Dermis blood vessel endothelial cell (primary cell): ENCODE results near the gene MAGIX. TPM values are rescaled to one million over a fixed set of nuclear protein-coding genes. Genes with fewer than 3 reads are reported as not detected.
"Not testable (repeated sequence)": the region's sequence is repeated elsewhere in the genome, so short reads cannot be mapped to it uniquely, and the experiment has no call there.

Experiments used
- DNase-seq: peaks from one replicate; pipeline ENCODE4 v3.0.0; 2010
- total RNA-seq: library from RNA; depleted of rRNA; stranded (reverse); fragments of >200 nt; gene quantifications from 2 replicates; pipeline ENCODE4 v1.2.3, GENCODE V29; 2014

The MAGIX gene
- total RNA-seq, 1 donor from 2014 or later: 0.68 TPM

DNA sequence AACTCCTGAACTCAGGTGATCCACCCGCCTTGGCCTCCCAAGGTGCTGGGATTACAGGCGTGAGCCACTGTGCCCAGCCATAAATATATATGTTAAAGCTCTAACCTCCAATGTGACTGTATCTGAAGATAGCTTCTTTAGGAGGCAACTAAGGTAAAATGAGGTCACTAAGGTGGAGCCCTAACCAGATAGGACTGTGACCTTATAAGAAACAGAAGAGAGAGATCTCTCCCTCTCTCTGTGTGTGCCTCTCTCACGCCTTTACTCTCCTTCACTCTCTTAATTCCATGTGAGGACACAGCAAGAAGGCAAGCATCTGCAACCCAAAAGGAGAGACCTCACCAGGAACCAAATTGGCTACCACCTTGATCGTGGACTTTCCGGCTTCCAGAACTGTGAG lies 926 bp upstream of the MAGIX start:
- DNase-seq: no peak

DNA sequence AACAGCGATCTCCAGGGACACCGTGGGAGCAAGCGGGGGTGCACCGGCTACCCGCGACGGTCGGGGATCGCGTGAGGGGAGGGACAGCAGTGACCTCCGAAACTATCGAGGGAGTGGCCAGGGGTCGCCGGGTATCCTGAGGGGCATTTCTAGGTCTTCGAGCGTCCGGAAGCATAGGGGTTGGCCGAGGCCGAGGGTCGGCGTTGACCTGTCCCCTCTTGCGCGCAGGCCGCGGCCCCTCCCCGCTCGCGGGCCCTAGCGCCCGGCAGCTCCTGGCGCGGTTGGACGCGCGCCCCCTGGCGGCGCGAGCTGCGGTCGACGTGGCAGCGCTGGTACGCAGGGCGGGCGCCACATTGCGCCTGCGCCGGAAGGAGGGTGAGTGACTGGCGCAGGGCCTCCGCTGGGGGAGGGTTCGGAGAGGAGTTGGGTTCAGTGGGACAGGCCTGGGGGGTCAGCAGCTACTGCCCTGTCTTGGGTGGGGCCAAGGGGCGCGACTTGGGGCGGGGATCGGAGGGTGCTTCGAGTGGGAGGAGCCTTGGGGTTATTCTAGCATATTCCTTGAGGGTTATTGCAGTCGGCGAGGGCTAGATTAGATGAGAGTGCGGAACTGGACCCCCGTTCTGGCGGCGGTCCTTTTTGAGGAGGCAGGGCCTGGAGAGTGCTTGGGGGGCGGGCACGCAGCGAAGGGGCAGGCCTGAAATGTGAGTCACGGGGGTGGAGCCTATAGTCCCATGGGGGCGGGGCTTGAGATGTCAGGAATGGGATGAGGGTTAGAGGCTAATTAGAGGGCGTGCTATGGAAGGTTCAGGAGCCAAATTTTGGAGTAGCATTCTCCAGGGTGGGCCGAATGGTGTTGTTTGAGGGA lies 1.2 kb downstream of the MAGIX start:
- DNase-seq: peak; percentile 88

DNA sequence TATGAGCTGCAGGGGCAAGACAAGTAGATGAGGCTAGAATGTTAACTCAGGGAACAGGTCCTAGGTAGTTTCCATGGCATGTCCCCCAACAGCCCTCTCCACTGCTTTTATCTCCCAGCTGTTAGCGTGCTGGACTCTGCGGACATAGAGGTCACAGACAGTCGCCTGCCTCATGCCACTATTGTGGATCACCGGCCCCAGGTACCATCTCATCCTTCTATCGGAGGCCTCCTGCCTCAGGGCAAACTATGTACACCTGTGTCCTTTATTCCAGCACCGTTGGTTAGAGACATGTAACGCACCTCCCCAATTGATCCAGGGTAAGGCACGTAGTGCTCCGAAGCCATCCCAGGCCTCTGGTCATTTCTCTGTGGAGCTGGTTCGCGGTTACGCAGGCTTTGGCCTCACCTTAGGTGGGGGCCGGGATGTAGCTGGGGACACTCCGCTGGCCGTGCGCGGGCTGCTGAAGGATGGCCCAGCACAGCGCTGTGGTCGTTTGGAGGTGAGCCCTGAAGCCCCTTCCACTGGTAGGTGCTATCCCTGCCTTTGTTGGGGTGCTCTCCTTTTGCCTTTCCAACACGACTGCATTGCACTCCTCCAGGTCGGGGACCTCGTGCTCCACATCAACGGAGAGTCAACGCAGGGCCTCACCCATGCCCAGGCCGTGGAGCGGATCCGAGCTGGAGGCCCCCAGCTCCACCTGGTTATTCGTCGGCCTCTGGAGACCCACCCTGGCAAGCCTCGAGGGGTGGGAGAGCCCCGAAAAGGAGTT lies 2.2 kb downstream of the MAGIX start:
- no peak for DNase-seq

GRCh38 chrX:49165901-49166881 lies 3.6 kb downstream of the MAGIX start:
- DNase-seq: peak; percentile 88

DNA sequence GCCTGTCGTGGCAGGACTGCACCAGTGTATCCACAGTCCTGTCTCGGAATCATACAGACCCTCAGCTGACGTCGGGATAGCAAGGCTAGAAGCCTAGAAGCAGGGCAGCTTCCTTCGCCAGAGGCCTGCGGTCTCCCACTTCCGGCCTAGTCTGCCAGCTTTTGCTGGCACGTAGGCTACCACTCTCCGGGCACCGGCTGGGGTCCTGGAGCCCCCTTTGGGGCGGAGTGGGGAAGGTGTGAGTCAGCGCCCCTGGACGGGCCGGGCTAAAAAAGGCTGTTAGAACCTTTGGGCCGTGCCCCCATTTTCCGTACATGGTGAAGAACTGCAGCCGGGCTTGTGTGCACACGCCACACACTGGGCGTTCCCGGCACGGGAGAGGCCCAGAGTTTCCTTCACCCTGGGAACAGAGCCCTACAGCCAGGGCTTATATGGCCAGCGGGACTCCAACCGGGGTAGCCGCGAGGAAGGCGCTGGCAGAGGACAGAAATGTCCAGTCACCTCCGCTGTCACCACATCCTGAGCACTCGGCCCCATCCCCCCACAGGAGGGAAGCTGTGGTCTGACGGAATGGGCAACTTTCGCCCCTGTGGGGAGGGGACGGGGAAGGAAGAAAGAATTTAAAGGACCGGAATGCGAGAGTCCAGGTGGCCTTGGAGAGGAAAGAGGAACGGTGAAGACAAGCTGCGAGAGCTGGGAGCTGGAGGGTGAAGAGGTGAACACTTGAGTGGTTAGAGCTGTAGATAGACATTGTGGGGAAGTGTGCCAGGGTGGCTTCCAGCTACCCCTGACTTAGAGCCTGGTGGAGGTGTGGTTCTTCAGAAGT lies 4.6 kb downstream of the MAGIX start:
- peak; percentile 63 for DNase-seq

- DNase-seq: no peak
These were observed 5.2 kb downstream of the MAGIX start for GRCh38 chrX:49167740-49168108.

DNA sequence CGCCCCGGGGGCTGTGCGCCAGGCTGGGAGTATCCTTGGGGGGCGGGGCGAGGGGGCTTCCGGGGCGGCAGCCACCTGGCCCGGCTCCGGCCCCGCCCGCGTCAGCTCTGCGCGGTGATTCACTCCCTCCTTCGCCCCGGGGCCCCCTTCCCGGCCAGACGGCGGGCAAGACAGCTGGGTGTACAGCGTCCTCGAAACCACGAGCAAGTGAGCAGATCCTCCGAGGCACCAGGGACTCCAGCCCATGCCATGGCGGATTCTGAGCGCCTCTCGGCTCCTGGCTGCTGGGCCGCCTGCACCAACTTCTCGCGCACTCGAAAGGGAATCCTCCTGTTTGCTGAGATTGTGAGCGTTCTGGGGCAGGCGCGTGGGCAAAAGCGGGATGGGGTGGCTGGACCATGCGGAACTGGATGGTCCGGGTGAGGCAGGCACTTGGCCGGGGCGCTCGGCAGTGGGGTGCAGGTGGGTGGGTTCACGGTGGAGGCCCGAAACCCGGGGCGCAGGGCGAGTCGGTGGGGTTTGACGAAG lies 9.3 kb downstream of the MAGIX start, which contains the start of gene PLP2:
Gene PLP2, plus strand, starts transcription at position 147 of the 528 bp plus-strand sequence. Its CDS starts 103 bp downstream, at position 250.
- peak; percentile 56 for DNase-seq

DNA sequence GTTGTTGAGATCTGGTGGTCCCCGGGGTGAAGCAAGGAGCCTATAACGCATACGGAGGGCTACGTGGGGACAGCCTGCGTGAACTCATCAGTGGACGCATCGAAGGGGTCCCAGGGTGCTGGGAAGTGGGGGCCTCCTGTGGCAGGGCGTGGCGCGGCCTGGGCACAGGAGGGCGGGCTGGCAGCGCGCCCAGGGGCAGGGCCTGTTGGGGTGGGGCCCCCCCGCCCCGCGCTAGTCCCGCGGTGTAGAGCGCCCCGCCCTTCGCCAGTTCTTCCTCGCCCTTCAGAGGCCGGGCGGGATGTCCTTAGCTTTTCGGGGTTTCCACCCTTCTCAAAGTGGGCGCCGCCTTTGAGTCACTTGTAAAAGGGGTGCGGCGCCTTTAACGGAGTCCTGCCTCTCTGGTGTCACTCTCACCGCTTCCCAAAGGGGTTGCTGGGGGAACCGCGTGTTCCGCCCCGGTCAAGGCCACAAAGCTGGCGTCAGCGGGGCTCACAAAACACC lies 9.8 kb downstream of the MAGIX start:
- peak; percentile 47 for DNase-seq

DNA sequence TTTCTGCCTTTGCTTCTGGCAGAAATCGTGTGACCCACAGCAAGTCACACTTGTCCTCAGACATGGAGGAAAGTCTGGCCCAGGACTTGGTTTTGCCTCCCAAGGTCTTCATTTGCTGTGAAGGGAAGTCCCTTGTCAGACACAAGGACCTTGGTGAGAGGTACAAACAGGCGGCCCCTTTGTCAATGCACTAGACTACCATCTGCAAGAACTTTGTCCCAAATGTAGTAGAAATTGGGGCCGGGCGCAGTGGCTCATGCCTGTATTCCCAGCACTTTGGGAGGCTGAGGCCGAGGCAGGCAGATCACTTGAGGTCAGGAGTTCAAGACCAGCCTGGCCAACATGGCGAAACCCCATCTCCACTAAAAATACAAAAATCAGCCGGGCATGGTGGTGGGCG lies 11.0 kb downstream of the MAGIX start:
- not testable (repeated sequence) for DNase-seq

GRCh38 chrX:49174723-49175122 lies 12.2 kb downstream of the MAGIX start:
- DNase-seq: no peak

- DNase-seq: no peak
These were observed 13.1 kb downstream of the MAGIX start for GRCh38 chrX:49175435-49176274.

- no peak for DNase-seq
These were observed 14.1 kb downstream of the MAGIX start for GRCh38 chrX:49176421-49177326.

GRCh38 chrX:49177338-49177833 lies 14.8 kb downstream of the MAGIX start:
- no peak for DNase-seq

DNA sequence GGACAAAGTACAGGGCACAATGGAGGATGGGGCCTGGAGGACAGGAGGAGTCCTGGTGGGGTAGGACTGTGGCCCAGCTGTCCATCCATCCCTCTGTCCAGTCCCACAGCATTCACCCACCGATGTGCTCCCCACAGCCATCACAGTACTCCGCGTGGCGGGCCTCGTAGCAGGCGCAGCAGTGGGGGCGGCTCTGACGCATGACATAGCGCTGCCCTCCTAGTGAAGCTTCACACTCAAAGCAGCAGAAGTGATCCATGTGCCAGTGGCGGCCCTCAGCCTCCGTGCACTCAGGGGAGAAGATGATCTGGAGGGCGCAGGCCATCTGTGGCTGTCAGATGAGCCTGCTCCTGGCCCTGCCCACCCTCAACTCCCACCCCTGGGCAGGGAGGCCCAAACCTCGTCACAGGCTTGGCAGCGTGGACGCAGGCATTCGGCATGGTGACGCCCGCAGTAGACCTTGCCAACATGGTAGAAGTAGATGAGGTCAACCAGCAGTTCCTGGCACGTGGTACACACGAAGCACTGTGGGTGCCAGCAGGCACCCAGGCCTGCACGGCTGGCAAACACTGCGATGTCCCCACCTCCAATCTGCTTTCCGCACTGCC lies 15.4 kb downstream of the MAGIX start:
- DNase-seq: no peak

DNA sequence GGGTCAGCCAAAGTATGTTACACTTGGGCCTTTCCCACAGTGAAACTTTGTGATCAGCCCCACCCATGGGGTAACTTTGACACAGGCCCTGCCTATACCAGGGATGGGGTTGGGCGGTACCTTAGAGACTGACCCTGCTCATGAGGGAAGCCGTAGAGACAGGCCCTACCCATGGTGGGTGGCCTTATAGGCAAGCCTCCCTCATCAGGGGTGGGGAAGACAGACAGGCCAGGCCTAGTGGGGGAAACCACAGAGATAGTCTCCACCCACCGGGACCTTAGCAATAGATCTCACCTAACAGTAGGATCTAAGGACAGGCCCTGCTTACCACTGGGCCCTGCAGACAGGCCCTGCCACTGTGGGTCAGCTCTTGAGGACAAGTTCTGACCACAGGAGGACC lies 16.0 kb downstream of the MAGIX start:
- no peak for DNase-seq

GRCh38 chrX:49179358-49179757 lies 16.8 kb downstream of the MAGIX start:
- DNase-seq: no peak

- DNase-seq: no peak
These were observed 21.2 kb downstream of the MAGIX start for GRCh38 chrX:49183701-49184281.
